ENCODE measurements around the gene TBC1D22A. TPM values are rescaled to one million over a fixed set of nuclear protein-coding genes. Genes with fewer than 3 reads are reported as not detected.

TBC1D22A gene
- polyA plus RNA-seq, 1 donor (not counting 4 experiments of a cell fraction or from before 2014, with no cell fraction given): 20.9 TPM

- dilution Hi-C loops (cut with MboI; ENCODE audit: extremely low pct_ligation_motif_present, low sequenced_read_pairs): no loop called here
- H3K4me2 ChIP-seq (ENCODE audit: control insufficient read depth, extremely low read depth, insufficient read depth, low read depth, low read length): no peak overlapping the region
- FAIRE-seq: no peak
Measured at GRCh38 chr22:46948411-46949144, 186.1 kb downstream of the TBC1D22A start.

DNA sequence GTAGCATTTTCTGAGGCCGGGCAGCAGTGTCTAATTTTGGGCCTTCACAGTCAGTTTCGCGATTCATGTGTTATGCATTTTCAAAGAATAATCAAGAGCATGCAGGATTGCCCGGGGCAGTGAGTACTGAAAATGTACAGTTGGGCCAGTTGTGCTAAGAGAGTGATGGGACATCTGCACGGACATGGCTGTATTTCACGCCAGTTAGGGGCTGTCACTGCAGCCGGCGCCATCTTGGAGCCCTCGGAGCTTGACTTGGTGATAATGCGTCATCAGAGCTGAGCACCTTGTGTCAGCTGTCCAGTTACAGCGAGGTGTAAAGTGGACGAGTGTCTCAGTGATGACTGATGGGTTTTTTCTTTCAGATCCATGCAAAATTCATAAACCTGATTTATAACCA is 188.9 kb downstream of the TBC1D22A start:
- no peak for FAIRE-seq
- Histone ChIP-seq H3K27ac (ENCODE audit: control insufficient read depth, insufficient read depth, low read length) (no peak overlapping the region), H3K27me3 (ENCODE audit: control insufficient read depth, extremely low read depth, insufficient read depth, low read length) (no peaks in the 10 kb centered on the region), H3K9ac (ENCODE audit: control insufficient read depth, extremely low read depth, insufficient read depth, low read length) (no peak overlapping the region), H2AFZ (ENCODE audit: control insufficient read depth, low read length) (no peak overlapping the region), H3K79me2 (ENCODE audit: control insufficient read depth, insufficient read depth, low read length) (peaks cover 1% of the 10 kb centered on the region), H3K4me2 (ENCODE audit: control insufficient read depth, extremely low read depth, insufficient read depth, low read depth, low read length) (no peak overlapping the region), H4K20me1 (ENCODE audit: control insufficient read depth, extremely low read depth, insufficient read depth, low read length) (no peaks in the 10 kb centered on the region), H3K4me3 (ENCODE audit: control insufficient read depth in 2 of 3, extremely low read depth in 1 of 3, insufficient read depth in 2 of 3, low read depth in 1 of 3, low read length in 3 of 3) (no peak overlapping the region), H3K9me1 (ENCODE audit: control insufficient read depth, extremely low read depth, insufficient read depth, low read length) (no peaks in the 10 kb centered on the region), H3K4me1 (ENCODE audit: control insufficient read depth, extremely low read depth, insufficient read depth, low read length) (no peaks in the 10 kb centered on the region), H3K9me3 (ENCODE audit: control insufficient read depth, low read depth, low read length) (no peaks in the 10 kb centered on the region), H3K36me3 (ENCODE audit: control insufficient read depth in 2 of 2, extremely low read depth in 1 of 2, insufficient read depth in 2 of 2, low read length in 2 of 2) (peaks cover 3 to 5% of the 10 kb centered on the region in 2 experiments)
- TF ChIP-seq, protein P1, sequence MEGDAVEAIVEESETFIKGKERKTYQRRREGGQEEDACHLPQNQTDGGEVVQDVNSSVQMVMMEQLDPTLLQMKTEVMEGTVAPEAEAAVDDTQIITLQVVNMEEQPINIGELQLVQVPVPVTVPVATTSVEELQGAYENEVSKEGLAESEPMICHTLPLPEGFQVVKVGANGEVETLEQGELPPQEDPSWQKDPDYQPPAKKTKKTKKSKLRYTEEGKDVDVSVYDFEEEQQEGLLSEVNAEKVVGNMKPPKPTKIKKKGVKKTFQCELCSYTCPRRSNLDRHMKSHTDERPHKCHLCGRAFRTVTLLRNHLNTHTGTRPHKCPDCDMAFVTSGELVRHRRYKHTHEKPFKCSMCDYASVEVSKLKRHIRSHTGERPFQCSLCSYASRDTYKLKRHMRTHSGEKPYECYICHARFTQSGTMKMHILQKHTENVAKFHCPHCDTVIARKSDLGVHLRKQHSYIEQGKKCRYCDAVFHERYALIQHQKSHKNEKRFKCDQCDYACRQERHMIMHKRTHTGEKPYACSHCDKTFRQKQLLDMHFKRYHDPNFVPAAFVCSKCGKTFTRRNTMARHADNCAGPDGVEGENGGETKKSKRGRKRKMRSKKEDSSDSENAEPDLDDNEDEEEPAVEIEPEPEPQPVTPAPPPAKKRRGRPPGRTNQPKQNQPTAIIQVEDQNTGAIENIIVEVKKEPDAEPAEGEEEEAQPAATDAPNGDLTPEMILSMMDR (optimal IDR thresholded peaks at IDR 0.05 in 1 of 3, IDR thresholded peaks at IDR 0.05 in 1 of 3, conservative IDR thresholded peaks at IDR 0.05 in 1 of 3; ENCODE audit: extremely low read depth in 1 of 3, insufficient read depth in 2 of 3, low read length in 3 of 3): no peak
- TF ChIP-seq EZH2 (IDR thresholded peaks at IDR 0.05; ENCODE audit: low read length): no peak
- DNase-seq (ENCODE audit: low read depth, low spot score): no peak
- dilution Hi-C loops (cut with MboI; ENCODE audit: extremely low pct_ligation_motif_present, low sequenced_read_pairs): no loop called here

More at GRCh38 chr22:46948411-46949144, 186.1 kb downstream of the TBC1D22A start:
- no peaks in the 10 kb centered on the region for H3K79me2 ChIP-seq (ENCODE audit: control insufficient read depth, insufficient read depth, low read length)
- H3K9me1 ChIP-seq (ENCODE audit: control insufficient read depth, extremely low read depth, insufficient read depth, low read length): no peaks in the 10 kb centered on the region
- H3K9ac ChIP-seq (ENCODE audit: control insufficient read depth, extremely low read depth, insufficient read depth, low read length): no peak overlapping the region
- H3K36me3 ChIP-seq (ENCODE audit: control insufficient read depth in 2 of 2, extremely low read depth in 1 of 2, insufficient read depth in 2 of 2, low read length in 2 of 2): peaks cover 3 to 7% of the 10 kb centered on the region in 2 experiments
- no peaks in the 10 kb centered on the region for H3K9me3 ChIP-seq (ENCODE audit: control insufficient read depth, low read depth, low read length)
- H4K20me1 ChIP-seq (ENCODE audit: control insufficient read depth, extremely low read depth, insufficient read depth, low read length): no peaks in the 10 kb centered on the region
- H3K27ac ChIP-seq (ENCODE audit: control insufficient read depth, insufficient read depth, low read length): no peak overlapping the region
- DNase-seq (ENCODE audit: low read depth, low spot score): no peak
- no peaks in the 10 kb centered on the region for H3K4me1 ChIP-seq (ENCODE audit: control insufficient read depth, extremely low read depth, insufficient read depth, low read length)
- no peak overlapping the region for H2AFZ ChIP-seq (ENCODE audit: control insufficient read depth, low read length)
- no peak overlapping the region for H3K4me3 ChIP-seq (ENCODE audit: control insufficient read depth in 2 of 3, extremely low read depth in 1 of 3, insufficient read depth in 2 of 3, low read depth in 1 of 3, low read length in 3 of 3)
- no peaks in the 10 kb centered on the region for H3K27me3 ChIP-seq (ENCODE audit: control insufficient read depth, extremely low read depth, insufficient read depth, low read length)
- no peak for TF ChIP-seq EZH2 (IDR thresholded peaks at IDR 0.05; ENCODE audit: low read length)
- TF ChIP-seq, protein P1 (optimal IDR thresholded peaks at IDR 0.05 in 1 of 3, IDR thresholded peaks at IDR 0.05 in 1 of 3, conservative IDR thresholded peaks at IDR 0.05 in 1 of 3; ENCODE audit: extremely low read depth in 1 of 3, insufficient read depth in 2 of 3, low read length in 3 of 3): no peak

Measured in keratinocyte (primary cell).